T-helper 17 cell (primary cell): ENCODE results near the gene TJP1. TPM values are rescaled to one million over a fixed set of nuclear protein-coding genes. Genes with fewer than 3 reads are reported as not detected.
"Not testable (repeated sequence)": the region's sequence is repeated elsewhere in the genome, so short reads cannot be mapped to it uniquely, and the experiment has no call there.

Experiments
- ATAC-seq: fragments of 150-1000 bp; cut with Tn5 transposase; 2 replicates; pipeline ENCODE4 v1.10.0; 2021; ENCODE audit warnings: mild to moderate bottlenecking, moderate library complexity
- DNase-seq, 3 donors: peaks; one replicate each; pipeline versions ENCODE4 v3.0.0 to v3.0.0-alpha.2; 2020 to 2021
- H3K9me3 ChIP-seq: one replicate; pipeline ENCODE4 v1.7.0; 2013; ENCODE audit warnings: low read length, mild to moderate bottlenecking; ENCODE audit not compliant: control insufficient read depth, poor library complexity, severe bottlenecking
- H3K27ac Mint-ChIP-seq: one replicate; pipeline ENCODE4 v1.8.0; 2022; ENCODE audit warnings: mild to moderate bottlenecking, moderate library complexity, mixed read lengths
- H3K27me3 Mint-ChIP-seq: one replicate; pipeline ENCODE4 v1.8.0; 2022; ENCODE audit warnings: mixed read lengths
- H3K36me3 Mint-ChIP-seq: one replicate; pipeline ENCODE4 v1.8.0; 2022; ENCODE audit warnings: low read depth, mixed read lengths
- H3K4me1 Mint-ChIP-seq: one replicate; pipeline ENCODE4 v1.8.0; 2022; ENCODE audit warnings: mild to moderate bottlenecking, mixed read lengths
- H3K4me3 Mint-ChIP-seq: one replicate; pipeline ENCODE4 v1.8.0; 2022; ENCODE audit warnings: mild to moderate bottlenecking, moderate library complexity, mixed read lengths
- total RNA-seq, 4 donors: library from RNA in 2 of 4; stranded (reverse) in 2 of 4; gene quantifications; one replicate each; pipeline ENCODE4 v1.2.3 and lab custom pipeline; 2022 to 2026

The TJP1 gene
- total RNA-seq, 2 donors from 2014 or later, result 0.16 TPM; not detected in 1

DNA sequence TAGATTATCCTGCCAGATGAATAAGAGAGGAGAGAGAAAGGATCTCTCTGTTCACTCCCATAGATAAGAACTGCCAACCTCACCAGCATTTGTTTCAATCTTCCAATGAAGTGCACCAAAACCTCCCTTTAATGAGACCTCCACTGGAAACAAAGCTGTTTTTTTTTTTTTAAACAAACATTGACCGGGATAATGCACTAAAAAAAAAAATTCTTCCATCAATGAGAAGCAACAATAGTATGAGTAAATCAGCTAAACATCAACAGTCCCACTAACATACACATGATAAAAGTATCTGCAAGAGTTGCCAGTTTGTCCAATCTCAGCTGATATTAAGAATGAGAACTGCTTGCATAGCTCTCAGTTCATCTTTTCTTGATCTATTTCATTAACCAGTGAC lies 19.9 kb downstream of the TJP1 start:
- H3K4me3 Mint-ChIP-seq, result no peak overlapping the region
- H3K4me1 Mint-ChIP-seq, result no peaks in the 10 kb centered on the region
- no peak for DNase-seq
- no peaks in the 10 kb centered on the region for H3K9me3 ChIP-seq
- no peaks in the 10 kb centered on the region for H3K36me3 Mint-ChIP-seq
- no peak overlapping the region for H3K27ac Mint-ChIP-seq
- no peak for ATAC-seq
- peaks cover 54% of the 10 kb centered on the region for H3K27me3 Mint-ChIP-seq

DNA sequence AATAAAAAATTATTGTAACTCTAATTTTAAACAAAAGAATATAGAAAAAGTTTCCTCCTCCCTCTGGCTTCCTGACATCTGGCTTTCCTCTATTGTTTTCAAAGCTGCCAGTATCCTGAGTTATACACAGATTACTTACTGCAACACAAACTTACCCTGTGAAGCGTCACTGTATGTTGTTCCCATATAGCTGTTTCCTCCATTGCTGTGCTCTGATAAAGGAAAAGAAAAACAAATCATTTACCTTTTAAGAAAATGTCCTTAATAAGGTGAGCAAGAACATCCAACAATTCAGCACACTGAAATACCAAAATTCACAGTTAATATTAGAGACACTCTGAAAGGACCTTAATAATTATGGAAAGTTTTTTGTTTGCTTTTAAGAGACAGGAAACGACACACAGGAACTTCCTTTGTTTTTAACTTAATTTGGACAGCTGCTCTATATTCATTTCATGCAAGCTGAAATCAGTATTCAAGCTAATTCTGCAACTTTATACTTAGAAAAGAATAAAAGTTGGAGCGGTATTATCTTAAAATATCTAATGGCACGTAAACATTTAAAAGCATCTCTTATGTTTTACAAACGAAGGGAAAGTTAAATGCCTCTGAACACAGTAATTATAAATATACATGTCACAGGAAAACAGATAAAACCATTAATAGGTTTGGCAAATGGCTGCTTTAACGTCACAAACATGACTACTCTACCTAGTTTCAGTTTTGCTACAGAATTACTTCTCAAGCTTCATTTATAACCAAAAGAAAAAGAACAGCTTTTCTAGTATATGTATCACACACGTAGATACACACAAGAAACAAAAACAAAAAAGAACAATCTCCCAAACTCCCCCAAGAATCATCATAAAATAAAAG lies 21.5 kb downstream of the TJP1 start:
- H3K36me3 Mint-ChIP-seq, result no peaks in the 10 kb centered on the region
- H3K9me3 ChIP-seq, result no peaks in the 10 kb centered on the region
- DNase-seq, result no peak
- no peak overlapping the region for H3K4me3 Mint-ChIP-seq
- H3K27me3 Mint-ChIP-seq, result peaks cover 40% of the 10 kb centered on the region
- ATAC-seq, result no peak
- no peak overlapping the region for H3K27ac Mint-ChIP-seq
- no peaks in the 10 kb centered on the region for H3K4me1 Mint-ChIP-seq

DNA sequence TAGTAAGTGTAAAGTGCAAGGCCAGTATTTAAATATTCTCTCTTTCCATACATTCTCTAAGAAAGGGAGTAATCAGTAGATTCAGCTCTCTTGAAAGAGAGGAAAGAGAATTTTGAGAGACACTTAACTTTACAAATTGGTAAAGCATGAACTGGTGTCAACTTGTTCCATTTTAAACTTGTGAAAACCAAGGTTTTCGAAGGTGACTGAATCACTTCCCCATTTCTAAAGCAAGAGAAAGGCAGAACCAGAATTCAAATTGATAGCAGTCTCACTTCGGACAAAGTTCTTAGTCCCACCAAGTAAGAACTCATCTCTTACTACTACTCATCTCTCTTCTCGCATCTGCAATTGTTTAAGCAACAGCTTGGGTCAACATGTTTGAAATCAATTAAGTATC lies 22.4 kb downstream of the TJP1 start:
- H3K4me1 Mint-ChIP-seq, result no peaks in the 10 kb centered on the region
- no peaks in the 10 kb centered on the region for H3K36me3 Mint-ChIP-seq
- no peak overlapping the region for H3K4me3 Mint-ChIP-seq
- peaks cover 31% of the 10 kb centered on the region for H3K27me3 Mint-ChIP-seq
- DNase-seq (no peak), ATAC-seq (no peak)
- H3K27ac Mint-ChIP-seq, result no peak overlapping the region
- no peaks in the 10 kb centered on the region for H3K9me3 ChIP-seq

DNA sequence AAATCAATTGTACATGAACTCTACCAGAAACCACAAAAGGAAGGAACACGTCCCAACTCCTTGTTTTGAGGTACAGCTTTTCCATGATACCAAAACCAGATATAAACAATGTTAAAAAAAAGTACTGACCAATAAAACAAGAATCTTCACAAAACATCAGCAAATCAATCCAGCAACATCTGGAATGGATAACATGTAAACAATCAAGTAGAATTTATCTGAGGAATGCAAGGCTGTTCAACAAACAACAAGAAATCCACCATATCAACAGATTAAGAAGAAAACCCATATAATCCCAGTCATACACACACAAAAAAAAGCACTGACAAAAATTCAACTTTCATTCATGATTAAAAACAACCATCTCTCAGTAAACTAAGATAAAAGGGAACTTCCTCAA lies 26.7 kb downstream of the TJP1 start:
- Mint-ChIP-seq H3K27ac (no peak overlapping the region), H3K4me1 (no peaks in the 10 kb centered on the region), H3K36me3 (no peaks in the 10 kb centered on the region), H3K4me3 (no peak overlapping the region), H3K27me3 (peaks cover 24% of the 10 kb centered on the region)
- DNase-seq, result no peak
- H3K9me3 ChIP-seq, result no peaks in the 10 kb centered on the region
- no peak for ATAC-seq

DNA sequence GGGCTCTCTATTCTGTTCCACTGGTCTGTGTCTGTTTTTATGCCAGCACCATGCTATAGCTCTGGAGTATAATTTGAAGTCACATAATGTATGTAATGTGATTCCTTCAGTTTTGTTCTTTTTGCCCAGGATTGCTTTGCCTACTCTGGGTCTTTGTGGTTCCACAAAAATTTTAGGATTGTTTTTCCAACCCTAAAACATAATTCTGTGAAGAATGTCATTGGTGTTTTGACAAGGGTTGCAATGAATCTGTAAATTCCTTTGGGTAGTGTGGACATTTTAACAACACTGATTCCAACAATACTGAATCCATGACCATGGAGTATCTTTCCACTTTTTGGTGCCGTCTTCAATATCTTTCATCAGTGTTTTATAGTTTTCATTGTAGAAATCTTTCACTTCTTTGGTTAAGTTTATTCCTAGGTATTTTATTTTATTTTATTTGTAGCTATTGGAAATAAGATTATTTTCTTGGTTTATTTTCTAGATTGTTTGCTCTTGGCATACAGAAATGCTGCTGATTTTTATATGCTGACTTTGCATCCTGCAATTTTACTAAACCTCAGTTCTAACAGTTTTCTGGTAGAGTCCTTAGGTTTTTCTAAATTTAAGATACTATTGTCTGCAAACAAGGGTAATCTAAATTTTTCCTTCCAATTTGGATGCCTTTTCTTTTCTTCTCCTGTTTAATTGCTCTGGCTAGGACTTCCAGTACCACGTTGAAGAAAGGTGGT lies 29.7 kb downstream of the TJP1 start:
- Mint-ChIP-seq H3K27ac (no peak overlapping the region), H3K36me3 (no peaks in the 10 kb centered on the region), H3K27me3 (peaks cover 10% of the 10 kb centered on the region), H3K4me3 (no peak overlapping the region), H3K4me1 (no peaks in the 10 kb centered on the region)
- ATAC-seq, result no peak
- DNase-seq, result no peak
- no peaks in the 10 kb centered on the region for H3K9me3 ChIP-seq

DNA sequence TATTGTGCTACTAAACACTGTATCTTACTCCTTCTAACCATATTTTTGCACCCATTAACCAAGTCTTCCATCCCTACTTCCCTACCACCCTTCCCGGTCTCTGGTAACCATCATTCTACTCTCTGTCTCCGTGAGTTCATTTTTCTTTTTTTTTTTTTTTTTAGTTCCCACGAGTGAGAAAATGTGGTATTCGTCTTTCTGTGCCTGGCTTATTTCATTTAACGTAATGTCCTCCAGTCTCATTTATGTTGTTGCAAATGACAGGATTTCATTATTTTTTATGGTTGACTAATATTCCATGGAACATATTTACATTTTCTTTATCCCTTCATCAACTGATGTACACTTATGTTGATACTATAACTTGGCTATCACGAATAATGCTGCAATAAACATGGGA lies 31.7 kb downstream of the TJP1 start:
- Mint-ChIP-seq H3K27ac (no peak overlapping the region), H3K36me3 (no peaks in the 10 kb centered on the region), H3K4me1 (no peaks in the 10 kb centered on the region), H3K27me3 (peaks cover 10% of the 10 kb centered on the region), H3K4me3 (no peak overlapping the region)
- H3K9me3 ChIP-seq, result no peaks in the 10 kb centered on the region
- ATAC-seq (no peak), DNase-seq (no peak)

DNA sequence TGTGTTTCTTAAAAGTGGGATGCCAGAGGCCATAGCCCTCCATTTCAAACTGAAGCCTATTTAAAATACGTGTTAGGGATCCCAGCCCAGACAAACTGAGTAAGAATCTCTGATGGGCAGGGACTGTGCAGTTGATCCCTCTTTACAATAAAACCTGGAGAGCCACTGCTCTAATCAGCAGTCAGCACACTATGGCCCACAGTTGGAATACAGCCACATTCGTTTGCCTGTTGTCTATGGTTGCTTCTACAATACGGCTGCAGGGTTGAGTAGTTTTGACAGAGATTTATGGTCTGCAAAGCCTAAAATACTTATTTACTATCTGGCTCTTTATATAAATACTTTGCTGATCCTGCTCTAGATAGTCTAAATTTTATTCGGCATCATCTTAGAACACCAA lies 32.4 kb downstream of the TJP1 start:
- Mint-ChIP-seq H3K4me3 (no peak overlapping the region), H3K27me3 (peaks cover 10% of the 10 kb centered on the region), H3K36me3 (no peaks in the 10 kb centered on the region), H3K4me1 (no peaks in the 10 kb centered on the region), H3K27ac (no peak overlapping the region)
- H3K9me3 ChIP-seq, result no peaks in the 10 kb centered on the region
- no peak for ATAC-seq
- no peak for DNase-seq

DNA sequence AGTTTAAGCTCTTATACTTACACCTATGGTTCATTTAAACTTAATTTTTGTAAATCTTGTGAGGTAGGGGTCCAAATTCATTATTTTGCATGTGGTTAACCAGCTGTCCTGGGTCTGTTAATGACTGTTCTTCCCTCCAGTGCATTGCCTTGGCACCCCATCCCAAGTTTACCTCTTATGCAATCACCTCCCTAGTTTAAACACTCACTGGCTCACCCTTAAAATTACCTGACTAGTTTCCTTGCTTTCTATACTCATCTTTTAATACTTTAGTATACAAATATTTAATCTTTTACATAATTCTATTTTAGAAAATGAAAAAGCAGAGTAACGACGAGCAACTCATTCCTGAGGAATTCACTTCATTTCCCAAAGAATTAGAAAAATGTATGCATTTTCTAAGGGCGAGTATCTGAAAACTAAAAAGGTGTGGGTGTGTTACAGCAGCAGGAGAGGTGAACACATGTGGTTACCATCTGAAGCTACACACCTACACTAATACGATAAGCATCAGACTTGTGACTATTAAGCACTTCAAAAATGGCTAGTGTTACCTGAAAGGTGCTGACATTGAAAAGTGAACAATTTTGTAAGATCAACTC lies 33.7 kb downstream of the TJP1 start:
- no peaks in the 10 kb centered on the region for H3K9me3 ChIP-seq
- ATAC-seq (no peak), DNase-seq (no peak)
- Mint-ChIP-seq H3K4me3 (no peak overlapping the region), H3K27ac (no peak overlapping the region), H3K27me3 (no peaks in the 10 kb centered on the region), H3K36me3 (no peaks in the 10 kb centered on the region), H3K4me1 (no peaks in the 10 kb centered on the region)

DNA sequence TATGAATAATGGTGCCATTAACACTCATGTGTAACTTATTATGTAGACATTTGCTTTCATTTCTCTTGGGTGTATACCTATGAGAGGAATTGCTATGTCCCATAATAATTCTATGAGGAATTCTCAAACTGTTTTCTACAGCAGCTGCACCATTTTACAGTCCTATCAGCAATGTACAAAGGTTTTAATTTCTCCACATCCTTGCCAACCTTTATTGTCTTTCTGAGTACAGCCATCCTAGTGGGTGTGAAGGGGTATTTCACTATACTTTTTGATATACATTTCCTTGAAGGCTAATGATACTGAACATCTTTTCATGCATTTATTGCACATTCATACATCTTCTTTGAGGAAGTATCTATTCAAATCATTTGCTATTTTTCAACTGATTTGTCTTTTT lies 34.5 kb downstream of the TJP1 start:
- DNase-seq (no peak), ATAC-seq (no peak)
- no peaks in the 10 kb centered on the region for H3K4me1 Mint-ChIP-seq
- H3K27ac Mint-ChIP-seq, result no peak overlapping the region
- no peaks in the 10 kb centered on the region for H3K9me3 ChIP-seq
- no peaks in the 10 kb centered on the region for H3K36me3 Mint-ChIP-seq
- no peak overlapping the region for H3K4me3 Mint-ChIP-seq
- H3K27me3 Mint-ChIP-seq, result no peaks in the 10 kb centered on the region

DNA sequence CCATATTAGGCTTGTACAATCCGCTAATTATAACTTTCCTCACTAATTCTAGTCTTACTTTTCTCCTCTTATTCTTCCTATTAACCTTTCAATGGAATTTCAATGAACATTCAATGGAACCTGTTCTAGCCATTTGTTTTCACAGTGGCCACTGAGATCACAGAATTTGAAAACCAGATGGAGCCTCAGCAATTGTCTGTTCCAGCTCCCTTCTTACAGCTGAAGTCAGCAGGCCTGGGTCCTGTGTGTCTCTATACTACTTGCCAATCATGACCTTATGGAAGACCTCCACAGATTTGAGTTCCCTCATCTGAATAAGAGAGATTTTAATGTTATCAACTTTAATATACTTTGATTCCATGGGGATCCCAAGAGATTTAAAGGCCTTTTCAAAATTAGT lies 36.6 kb downstream of the TJP1 start:
- H3K27me3 Mint-ChIP-seq, result no peaks in the 10 kb centered on the region
- no peak for ATAC-seq
- no peak overlapping the region for H3K4me3 Mint-ChIP-seq
- H3K9me3 ChIP-seq, result no peaks in the 10 kb centered on the region
- H3K27ac Mint-ChIP-seq, result no peak overlapping the region
- H3K36me3 Mint-ChIP-seq, result no peaks in the 10 kb centered on the region
- H3K4me1 Mint-ChIP-seq, result no peaks in the 10 kb centered on the region
- DNase-seq, result no peak

DNA sequence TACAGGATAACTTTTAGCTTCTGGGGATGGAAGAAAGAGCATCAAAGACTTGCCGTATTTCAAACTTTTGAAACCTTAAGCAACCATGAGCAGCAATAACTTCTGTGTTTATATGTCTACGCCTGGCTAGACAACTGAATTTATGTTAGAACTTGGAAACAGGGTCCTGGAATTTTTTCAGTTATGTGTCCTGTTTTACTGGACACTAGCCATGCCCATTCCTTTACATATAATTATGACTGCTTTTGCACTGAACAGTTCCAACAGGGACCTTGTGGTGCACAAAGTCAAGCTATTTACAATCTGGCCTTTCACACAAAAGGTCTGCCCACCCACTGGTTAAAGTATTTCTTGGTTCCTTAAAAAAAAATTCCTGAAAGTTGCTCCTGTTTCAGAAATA lies 37.1 kb downstream of the TJP1 start:
- Mint-ChIP-seq H3K27me3 (no peaks in the 10 kb centered on the region), H3K4me1 (no peaks in the 10 kb centered on the region), H3K4me3 (no peak overlapping the region), H3K27ac (no peak overlapping the region), H3K36me3 (no peaks in the 10 kb centered on the region)
- DNase-seq, result no peak
- no peaks in the 10 kb centered on the region for H3K9me3 ChIP-seq
- ATAC-seq, result no peak

DNA sequence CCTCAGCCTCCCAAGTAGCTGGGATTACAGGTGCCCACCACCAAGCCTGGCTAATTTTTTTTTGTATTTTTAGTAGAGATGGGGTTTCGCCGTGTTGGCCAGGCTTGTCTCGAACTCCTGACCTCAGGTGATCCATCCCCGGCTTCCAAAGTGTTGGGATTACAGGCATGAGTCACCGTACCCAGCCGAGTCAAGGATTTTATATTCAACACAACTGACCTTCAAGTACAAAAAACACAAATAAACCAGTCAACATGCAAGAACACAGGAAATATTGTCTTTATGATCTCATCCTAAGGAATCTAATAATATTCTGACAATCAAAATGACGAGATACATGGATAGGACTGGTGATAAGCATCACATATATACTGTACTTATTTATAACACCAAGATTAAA lies 37.9 kb downstream of the TJP1 start:
- no peak overlapping the region for H3K4me3 Mint-ChIP-seq
- H3K27ac Mint-ChIP-seq, result no peak overlapping the region

DNA sequence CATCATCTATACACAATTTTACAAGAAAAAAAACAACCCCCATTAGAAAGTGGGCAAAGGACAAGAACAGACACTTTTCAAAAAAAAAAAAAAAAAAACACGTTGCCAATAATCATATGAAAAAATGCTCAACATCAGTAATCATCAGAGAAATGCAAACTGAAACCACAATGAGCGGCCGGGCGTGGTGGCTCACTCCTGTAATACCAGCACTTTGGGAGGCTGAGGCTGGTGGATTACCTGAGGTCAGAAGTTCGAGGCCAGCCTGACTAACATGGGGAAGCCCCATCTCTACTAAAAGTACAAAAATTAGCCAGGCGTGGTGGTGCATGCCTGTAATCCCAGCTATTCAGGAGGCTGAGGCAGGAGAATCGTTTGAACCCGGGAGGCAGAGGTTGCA lies 39.5 kb downstream of the TJP1 start:
- H3K4me3 Mint-ChIP-seq, H3K9me3 ChIP-seq, H3K4me1 Mint-ChIP-seq, H3K36me3 Mint-ChIP-seq, H3K27ac Mint-ChIP-seq, DNase-seq, ATAC-seq: not testable (repeated sequence)
- H3K27me3 Mint-ChIP-seq, result peaks cover 15% of the 10 kb centered on the region

More for the DNA sequence above, 37.9 kb downstream of the TJP1 start:
- peaks cover 1% of the 10 kb centered on the region for H3K27me3 Mint-ChIP-seq
- DNase-seq (no peak), ATAC-seq (no peak)
- H3K9me3 ChIP-seq, result no peaks in the 10 kb centered on the region
- no peaks in the 10 kb centered on the region for H3K36me3 Mint-ChIP-seq
- H3K4me1 Mint-ChIP-seq, result no peaks in the 10 kb centered on the region
